BLaER1 treated with 17β-estradiol and CSF1 and Interleukin-3, amounts not matched to agents 10 nM and 100 nM (cell line): ENCODE results near the gene NETO2.
A peak's percentile ranks its signal among the peaks of the same experiment; 100 is the strongest.

ENCODE experiments used
- H3K27ac ChIP-seq, 11 experiments: shearing (Covaris generic); formaldehyde crosslinking; 2 replicates each; pipeline ENCODE4 v1.8.1; 2022
- H3K27me3 ChIP-seq, 11 experiments: shearing (Covaris generic); formaldehyde crosslinking; 2 replicates each; pipeline ENCODE4 v1.8.1; 2022
- H3K36me3 ChIP-seq, 11 experiments: shearing (Covaris generic); formaldehyde crosslinking; 2 replicates each; pipeline ENCODE4 v1.8.1; 2022
- H3K4me1 ChIP-seq, 10 experiments: shearing (Covaris generic); formaldehyde crosslinking; 2 replicates each; pipeline ENCODE4 v1.8.1; 2022
- H3K4me2 ChIP-seq, 11 experiments: shearing (Covaris generic); formaldehyde crosslinking; 2 replicates each; pipeline ENCODE4 v1.8.1; 2022
- H3K4me3 ChIP-seq, 10 experiments: shearing (Covaris generic); formaldehyde crosslinking; 2 replicates each; pipeline ENCODE4 v1.8.1; 2022
- H3K9ac ChIP-seq, 11 experiments: shearing (Covaris generic); formaldehyde crosslinking; 2 replicates each; pipeline ENCODE4 v1.8.1; 2022
- H3K9me3 ChIP-seq, 11 experiments: shearing (Covaris generic); formaldehyde crosslinking; replicated peaks in 1 of 11; 2 replicates each; pipeline ENCODE4 v1.8.1; 2022
- H4K20me1 ChIP-seq, 11 experiments: shearing (Covaris generic); formaldehyde crosslinking; 2 replicates each; pipeline ENCODE4 v1.8.1; 2022
- Cebpa-rat ChIP-seq, 11 experiments: shearing (Covaris generic); IDR thresholded peaks; 2 replicates each; pipeline ENCODE4 v1.8.1; 2022

The NETO2 gene

DNA sequence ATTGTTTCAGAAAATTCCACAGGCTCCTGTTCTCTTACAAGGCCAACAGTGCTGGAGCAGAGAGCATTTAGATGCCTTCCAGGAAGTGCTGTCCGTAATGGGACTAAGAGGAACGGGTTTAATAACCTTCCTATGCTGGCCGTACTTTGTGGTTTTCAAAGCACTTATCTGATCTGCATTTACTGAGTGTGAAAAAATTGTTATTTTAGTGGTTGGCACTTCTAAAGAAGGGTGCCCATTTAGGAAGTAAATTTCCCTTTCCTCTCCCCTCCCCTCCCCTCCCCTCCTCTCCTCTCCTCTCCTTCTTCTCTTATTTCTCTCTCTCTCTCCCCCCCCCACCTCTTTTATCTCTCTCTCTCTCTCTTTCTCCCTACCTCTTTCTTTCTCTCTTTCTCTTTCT is 98.3 kb downstream of the NETO2 start:
- H3K36me3 ChIP-seq, result no peaks in the 10 kb centered on the region
- H4K20me1 ChIP-seq, result no peaks in the 10 kb centered on the region
- H3K27ac ChIP-seq, result no peak overlapping the region
- no peak overlapping the region for H3K4me3 ChIP-seq
- no peaks in the 10 kb centered on the region for H3K27me3 ChIP-seq
- peak overlapping the region; percentile 13 to 53 (median 47); a peak in 20 of 22 replicates for H3K4me2 ChIP-seq
- no peak for TF ChIP-seq Cebpa-rat (IDR thresholded peaks at IDR 0.05)
- H3K9ac ChIP-seq, result no peak overlapping the region
- peaks cover 12 to 33% (median 23%) of the 10 kb centered on the region in 10 experiments; a peak in 19 of 20 replicates for H3K4me1 ChIP-seq
- no peaks in the 10 kb centered on the region for H3K9me3 ChIP-seq

DNA sequence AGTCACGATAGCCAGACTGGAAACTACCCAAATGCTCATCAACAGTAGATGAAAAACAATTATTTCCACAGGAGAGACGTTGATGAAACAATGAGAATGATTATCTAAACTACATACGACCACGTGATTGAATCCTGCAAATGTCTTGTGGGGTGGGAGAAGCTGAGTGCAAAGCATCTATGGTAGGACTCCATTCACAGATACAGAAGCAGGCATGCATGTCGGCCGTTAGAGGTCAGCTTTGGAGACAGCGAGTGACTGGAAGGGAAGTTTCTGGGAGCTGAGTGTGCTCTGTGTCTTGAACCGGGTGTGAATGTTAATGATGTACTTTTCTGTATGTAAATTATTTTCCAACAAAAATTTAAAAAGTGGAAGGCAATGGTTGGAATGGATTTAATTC is 98.7 kb downstream of the NETO2 start:
- Histone ChIP-seq H4K20me1 (no peaks in the 10 kb centered on the region), H3K27me3 (no peaks in the 10 kb centered on the region), H3K4me1 (peaks cover 12 to 38% (median 27%) of the 10 kb centered on the region in 10 experiments; a peak in 19 of 20 replicates), H3K27ac (no peak overlapping the region), H3K9ac (no peak overlapping the region), H3K9me3 (no peaks in the 10 kb centered on the region), H3K4me2 (peak overlapping the region; percentile 13 to 53 (median 43); a peak in 19 of 22 replicates), H3K36me3 (no peaks in the 10 kb centered on the region), H3K4me3 (no peak overlapping the region)
- no peak for TF ChIP-seq Cebpa-rat (IDR thresholded peaks at IDR 0.05)

GRCh38 chr16:47043970-47044684 is 99.6 kb downstream of the NETO2 start:
- H3K27ac ChIP-seq, result no peak overlapping the region
- H4K20me1 ChIP-seq, result no peaks in the 10 kb centered on the region
- peaks cover 16 to 46% (median 36%) of the 10 kb centered on the region in 10 experiments; a peak in 19 of 20 replicates for H3K4me1 ChIP-seq
- no peak overlapping the region for H3K4me2 ChIP-seq
- H3K36me3 ChIP-seq, result no peaks in the 10 kb centered on the region
- no peaks in the 10 kb centered on the region for H3K9me3 ChIP-seq
- no peak for TF ChIP-seq Cebpa-rat (IDR thresholded peaks at IDR 0.05)
- no peaks in the 10 kb centered on the region for H3K27me3 ChIP-seq
- H3K9ac ChIP-seq, result no peak overlapping the region
- H3K4me3 ChIP-seq, result no peak overlapping the region

DNA sequence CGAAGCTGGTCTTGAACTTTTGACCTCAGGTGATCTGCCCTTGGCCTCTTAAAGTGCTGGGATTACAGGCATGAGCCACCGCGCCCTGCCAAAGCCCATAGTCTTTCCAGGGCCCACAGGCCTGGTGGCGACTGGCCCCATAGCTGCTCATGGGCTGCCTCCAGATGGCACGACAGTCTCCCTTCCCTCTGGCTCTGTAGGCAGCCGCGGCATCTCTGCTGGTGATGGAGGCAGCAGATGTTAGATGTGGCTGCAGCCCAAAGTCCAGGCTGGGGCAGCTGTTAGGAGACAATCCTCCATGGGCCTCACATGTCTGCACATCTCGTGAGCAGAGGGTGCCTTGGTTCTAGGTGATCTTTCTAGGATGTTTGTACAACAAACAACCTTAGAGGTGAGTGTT is 100.5 kb downstream of the NETO2 start:
- Histone ChIP-seq H3K4me2 (peak overlapping the region in 2 of 11 experiments; percentile 7 to 18; a peak in 1 of 22 replicates), H3K27me3 (no peaks in the 10 kb centered on the region), H3K27ac (no peak overlapping the region), H3K36me3 (no peaks in the 10 kb centered on the region), H3K9me3 (no peaks in the 10 kb centered on the region), H3K4me1 (peaks cover 16 to 56% (median 39%) of the 10 kb centered on the region in 10 experiments; a peak in 19 of 20 replicates), H3K9ac (no peak overlapping the region), H3K4me3 (no peak overlapping the region), H4K20me1 (no peaks in the 10 kb centered on the region)
- no peak for TF ChIP-seq Cebpa-rat (IDR thresholded peaks at IDR 0.05)

- no peaks in the 10 kb centered on the region for H3K9me3 ChIP-seq
- H3K27ac ChIP-seq, result peak overlapping the region; percentile 52 to 82 (median 77); a peak in 21 of 22 replicates
- H4K20me1 ChIP-seq, result no peaks in the 10 kb centered on the region
- no peaks in the 10 kb centered on the region for H3K36me3 ChIP-seq
- H3K4me1 ChIP-seq, result peaks cover 0 to 64% (median 43%) of the 10 kb centered on the region in 10 experiments; a peak in 17 of 20 replicates
- H3K4me2 ChIP-seq, result peak overlapping the region; percentile 75 to 96 (median 94)
- peaks cover 0 to 9% (median 4%) of the 10 kb centered on the region in 11 experiments; a peak in 4 of 22 replicates for H3K27me3 ChIP-seq
- TF ChIP-seq Cebpa-rat (IDR thresholded peaks at IDR 0.05), result peak in 5 of 11 experiments; percentile 24 to 63 (median 44); a peak in 3 of 22 replicates
- peak overlapping the region; percentile 66 to 84 (median 74) for H3K4me3 ChIP-seq
- peak overlapping the region; percentile 75 to 87 (median 82) for H3K9ac ChIP-seq
These were observed 105.8 kb downstream of the NETO2 start for GRCh38 chr16:47037746-47038458.

GRCh38 chr16:47037396-47037745 is 106.4 kb downstream of the NETO2 start:
- Histone ChIP-seq H3K9ac (peak overlapping the region; percentile 75 to 87 (median 82)), H3K27me3 (peaks cover 0 to 9% (median 4%) of the 10 kb centered on the region in 11 experiments; a peak in 4 of 22 replicates), H3K4me2 (peak overlapping the region; percentile 75 to 96 (median 94)), H3K27ac (peak overlapping the region; percentile 52 to 82 (median 77); a peak in 21 of 22 replicates), H4K20me1 (no peaks in the 10 kb centered on the region), H3K9me3 (no peaks in the 10 kb centered on the region), H3K36me3 (no peaks in the 10 kb centered on the region), H3K4me1 (peaks cover 0 to 58% (median 38%) of the 10 kb centered on the region in 10 experiments; a peak in 17 of 20 replicates), H3K4me3 (peak overlapping the region; percentile 66 to 84 (median 74))
- no peak for TF ChIP-seq Cebpa-rat (IDR thresholded peaks at IDR 0.05)

DNA sequence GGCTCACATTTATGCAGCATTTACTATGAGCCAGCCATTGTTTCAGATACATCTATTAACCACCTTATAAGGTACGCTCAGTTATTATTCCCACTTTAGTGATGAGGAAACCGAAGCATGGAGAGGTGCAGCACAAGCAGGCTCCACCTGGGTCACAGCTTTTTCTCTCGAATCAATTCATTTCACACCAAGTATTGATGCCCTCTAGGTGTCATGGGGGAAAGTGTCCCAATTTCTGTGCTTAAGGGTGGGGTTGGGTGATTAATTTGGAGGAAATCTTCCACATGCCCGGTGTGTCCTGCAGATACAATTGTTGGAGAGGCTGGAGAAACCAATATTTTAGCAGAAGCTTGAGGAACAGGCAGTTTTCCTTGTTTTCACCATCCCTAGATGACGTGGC is 107.5 kb downstream of the NETO2 start:
- 0 out of 22 replicates have a peak overlapping the region, but pooled peaks of 1 of the 11 experiments have one; percentile 3 for H3K4me2 ChIP-seq
- no peak overlapping the region for H3K9ac ChIP-seq
- peaks cover 0 to 57% (median 38%) of the 10 kb centered on the region in 10 experiments; a peak in 17 of 20 replicates for H3K4me1 ChIP-seq
- H3K4me3 ChIP-seq, result no peak overlapping the region
- H3K36me3 ChIP-seq, result no peaks in the 10 kb centered on the region
- H4K20me1 ChIP-seq, result no peaks in the 10 kb centered on the region
- H3K27me3 ChIP-seq, result peaks cover 0 to 9% (median 4%) of the 10 kb centered on the region in 11 experiments; a peak in 4 of 22 replicates
- no peak for TF ChIP-seq Cebpa-rat (IDR thresholded peaks at IDR 0.05)
- no peak overlapping the region for H3K27ac ChIP-seq
- H3K9me3 ChIP-seq, result no peaks in the 10 kb centered on the region

DNA sequence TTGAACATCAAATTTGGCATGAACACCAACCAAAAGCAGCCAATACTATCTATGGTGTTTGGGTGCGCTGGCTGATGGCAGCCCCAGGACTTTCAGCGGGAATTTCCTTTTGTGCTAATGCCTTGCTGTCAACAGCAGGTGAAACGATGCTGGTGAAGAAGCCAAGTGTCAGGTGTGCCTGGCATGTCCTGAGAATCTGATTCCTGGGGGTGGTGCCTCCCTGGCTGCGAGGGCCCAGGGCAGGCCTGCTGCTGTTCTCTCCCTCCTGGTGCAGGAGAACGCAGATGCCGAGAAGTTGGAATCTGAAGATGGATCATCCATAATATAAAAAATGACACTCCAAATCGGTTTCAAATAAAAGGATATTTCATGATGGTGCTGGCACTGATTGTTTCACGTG is 108.3 kb downstream of the NETO2 start:
- TF ChIP-seq Cebpa-rat (IDR thresholded peaks at IDR 0.05), result no peak
- no peaks in the 10 kb centered on the region for H3K9me3 ChIP-seq
- no peaks in the 10 kb centered on the region for H3K36me3 ChIP-seq
- no peak overlapping the region for H3K27ac ChIP-seq
- no peak overlapping the region for H3K9ac ChIP-seq
- peaks cover 0 to 56% (median 38%) of the 10 kb centered on the region in 10 experiments; a peak in 17 of 20 replicates for H3K4me1 ChIP-seq
- peaks cover 0 to 9% (median 4%) of the 10 kb centered on the region in 11 experiments; a peak in 4 of 22 replicates for H3K27me3 ChIP-seq
- H4K20me1 ChIP-seq, result no peaks in the 10 kb centered on the region
- peak overlapping the region in 4 of 11 experiments; percentile 12 to 26 (median 24); a peak in 3 of 22 replicates for H3K4me2 ChIP-seq
- H3K4me3 ChIP-seq, result no peak overlapping the region

- Histone ChIP-seq H3K4me2 (peak overlapping the region in 9 of 11 experiments; percentile 29 to 71 (median 56); a peak in 14 of 22 replicates), H4K20me1 (no peaks in the 10 kb centered on the region), H3K9ac (peak overlapping the region in 4 of 11 experiments; percentile 2 to 44 (median 28); a peak in 1 of 22 replicates), H3K4me3 (no peak overlapping the region), H3K9me3 (no peaks in the 10 kb centered on the region), H3K4me1 (peaks cover 0 to 46% (median 30%) of the 10 kb centered on the region in 10 experiments; a peak in 17 of 20 replicates), H3K27ac (peak overlapping the region in 6 of 11 experiments; percentile 22 to 66 (median 48); a peak in 9 of 22 replicates), H3K36me3 (no peaks in the 10 kb centered on the region), H3K27me3 (peaks cover 0 to 9% (median 4%) of the 10 kb centered on the region in 11 experiments; a peak in 4 of 22 replicates)
- TF ChIP-seq Cebpa-rat (IDR thresholded peaks at IDR 0.05), result no peak
These were observed 109.3 kb downstream of the NETO2 start for GRCh38 chr16:47034455-47034854.
